Epithelial cell of esophagus (primary cell): ENCODE data around the gene NR1D2.

ENCODE experiments used
- DNase-seq: peaks from one replicate; pipeline ENCODE4 v3.0.0; 2010; ENCODE audit warnings: low read depth
- H3K4me3 ChIP-seq: 2 replicates; pipeline ENCODE4 v1.5.1; 2011; ENCODE audit warnings: mild to moderate bottlenecking, low read length, control low read depth
- TF ChIP-seq, protein P1 (sequence below): IDR thresholded peaks from 2 replicates; pipeline ENCODE4 v1.5.1; 2011; ENCODE audit warnings: low read depth, mild to moderate bottlenecking, low read length, control low read depth, inconsistent platforms; ENCODE audit not compliant: insufficient read depth; ENCODE audit errors: missing control alignments

Gene NR1D2

DNA sequence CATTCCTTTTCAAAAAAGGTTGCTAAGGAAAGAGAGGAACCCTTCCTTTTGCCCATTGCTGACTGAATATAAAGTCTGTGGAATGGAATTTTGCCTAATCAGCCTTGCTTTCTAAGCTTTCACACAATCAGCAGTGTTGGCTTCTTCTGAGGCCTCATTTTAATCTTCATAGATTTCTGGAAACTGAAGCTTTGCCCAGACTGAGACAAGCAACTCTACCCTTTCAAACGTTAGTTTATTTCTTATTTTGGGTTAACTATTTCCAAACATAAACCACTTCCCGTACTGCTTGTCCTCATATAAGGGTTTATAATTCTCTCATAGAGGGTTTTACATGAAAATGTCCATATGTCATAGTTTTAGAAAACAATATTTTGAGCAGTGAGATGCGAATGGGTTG, 82.9 kb downstream of the NR1D2 start:
- H3K4me3 ChIP-seq = no peak overlapping the region
- no peak for DNase-seq
- TF ChIP-seq, protein P1, sequence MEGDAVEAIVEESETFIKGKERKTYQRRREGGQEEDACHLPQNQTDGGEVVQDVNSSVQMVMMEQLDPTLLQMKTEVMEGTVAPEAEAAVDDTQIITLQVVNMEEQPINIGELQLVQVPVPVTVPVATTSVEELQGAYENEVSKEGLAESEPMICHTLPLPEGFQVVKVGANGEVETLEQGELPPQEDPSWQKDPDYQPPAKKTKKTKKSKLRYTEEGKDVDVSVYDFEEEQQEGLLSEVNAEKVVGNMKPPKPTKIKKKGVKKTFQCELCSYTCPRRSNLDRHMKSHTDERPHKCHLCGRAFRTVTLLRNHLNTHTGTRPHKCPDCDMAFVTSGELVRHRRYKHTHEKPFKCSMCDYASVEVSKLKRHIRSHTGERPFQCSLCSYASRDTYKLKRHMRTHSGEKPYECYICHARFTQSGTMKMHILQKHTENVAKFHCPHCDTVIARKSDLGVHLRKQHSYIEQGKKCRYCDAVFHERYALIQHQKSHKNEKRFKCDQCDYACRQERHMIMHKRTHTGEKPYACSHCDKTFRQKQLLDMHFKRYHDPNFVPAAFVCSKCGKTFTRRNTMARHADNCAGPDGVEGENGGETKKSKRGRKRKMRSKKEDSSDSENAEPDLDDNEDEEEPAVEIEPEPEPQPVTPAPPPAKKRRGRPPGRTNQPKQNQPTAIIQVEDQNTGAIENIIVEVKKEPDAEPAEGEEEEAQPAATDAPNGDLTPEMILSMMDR = no peak
